Nephron (organoid): ENCODE measurements around the gene DIP2C.
A peak's percentile ranks its signal among the peaks of the same experiment; 100 is the strongest.
"Not testable (repeated sequence)": the region's sequence is repeated elsewhere in the genome, so short reads cannot be mapped to it uniquely, and the experiment has no call there.

Experiments used
- H3K27ac Mint-ChIP-seq, 3 experiments: 2 replicates each; pipeline ENCODE4 v1.8.0; 2020; ENCODE audit warnings: mixed read lengths in 3 of 3, mild to moderate bottlenecking in 2 of 3, moderate library complexity in 1 of 3
- H3K27me3 Mint-ChIP-seq: 2 replicates; pipeline ENCODE4 v1.8.0; 2021; ENCODE audit warnings: low read depth, mild to moderate bottlenecking, moderate library complexity, mixed read lengths
- H3K36me3 Mint-ChIP-seq: 2 replicates; pipeline ENCODE4 v1.8.0; 2020; ENCODE audit warnings: low read depth, mixed read lengths
- H3K4me1 Mint-ChIP-seq: 2 replicates; pipeline ENCODE4 v1.8.0; 2020; ENCODE audit warnings: mixed read lengths
- H3K4me3 Mint-ChIP-seq, 3 experiments: 2 replicates each; pipeline ENCODE4 v1.8.0; 2020; ENCODE audit warnings: mild to moderate bottlenecking in 3 of 3, mixed read lengths in 3 of 3, moderate library complexity in 2 of 3
- H3K9me3 Mint-ChIP-seq: 2 replicates; pipeline ENCODE4 v1.8.0; 2020; ENCODE audit warnings: mixed read lengths
- CTCF ChIP-seq, 3 experiments: fragments of 200-600 bp; sonication (generic); IDR thresholded peaks; one replicate each; pipeline ENCODE4 v1.5.0; 2021; ENCODE audit warnings: antibody characterized with exemption in 3 of 3; ENCODE audit not compliant: unreplicated experiment in 3 of 3

The DIP2C gene

DNA sequence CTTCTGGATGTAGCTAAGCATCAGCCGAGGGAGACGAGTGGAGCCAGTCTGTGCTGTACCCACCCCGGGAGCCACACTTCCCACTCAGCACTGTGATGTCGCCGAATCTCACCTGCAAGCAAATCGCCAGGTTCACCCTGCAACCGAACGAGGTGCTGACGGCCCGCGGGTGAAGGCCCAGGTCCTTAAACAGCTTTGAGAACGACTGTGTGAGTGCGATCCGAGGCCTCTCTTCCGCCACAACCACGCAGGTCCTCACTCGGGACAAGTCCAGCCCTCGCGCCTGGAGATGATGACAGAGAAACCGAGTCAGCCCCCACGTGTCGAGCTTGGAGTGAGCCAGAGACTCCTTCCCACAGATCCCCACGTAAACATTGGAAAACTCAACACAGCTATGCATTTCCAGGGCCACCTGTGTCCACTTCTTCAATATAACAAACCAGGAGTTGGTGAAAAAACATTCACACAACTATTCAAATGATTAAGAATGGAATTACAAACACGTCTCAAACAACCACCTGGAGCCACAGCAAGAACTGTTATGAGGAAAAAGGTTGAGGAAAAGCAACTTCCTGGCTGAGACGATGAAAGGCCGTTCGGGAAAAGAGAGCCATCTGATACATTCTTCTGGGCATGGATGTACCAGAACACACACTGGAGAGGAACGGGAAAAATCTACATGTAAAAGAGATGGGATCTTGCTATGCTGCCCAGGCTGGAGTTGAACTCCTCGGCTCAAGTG is 362.4 kb downstream of the DIP2C start:
- Mint-ChIP-seq H3K4me3 (no peak overlapping the region), H3K9me3 (no peaks in the 10 kb centered on the region), H3K36me3 (peaks cover 44% of the 10 kb centered on the region), H3K27ac (no peak overlapping the region), H3K4me1 (peaks cover 12% of the 10 kb centered on the region), H3K27me3 (no peaks in the 10 kb centered on the region)
- no peak for TF ChIP-seq CTCF (IDR thresholded peaks at IDR 0.05; ENCODE audit: unreplicated experiment in 3 of 3)

- no peaks in the 10 kb centered on the region for H3K9me3 Mint-ChIP-seq
These were observed 363.1 kb downstream of the DIP2C start for GRCh38 chr10:326350-326749.

GRCh38 chr10:325282-325681 is 364.2 kb downstream of the DIP2C start:
- Mint-ChIP-seq H3K9me3 (no peaks in the 10 kb centered on the region), H3K27ac (no peak overlapping the region)
- TF ChIP-seq CTCF (IDR thresholded peaks at IDR 0.05; ENCODE audit: unreplicated experiment in 3 of 3): no peak

More at GRCh38 chr10:326350-326749, 363.1 kb downstream of the DIP2C start:
- Mint-ChIP-seq H3K27ac (no peak overlapping the region), H3K4me3 (no peak overlapping the region), H3K4me1 (peaks cover 12% of the 10 kb centered on the region), H3K36me3 (peaks cover 41% of the 10 kb centered on the region), H3K27me3 (no peaks in the 10 kb centered on the region)
- no peak for TF ChIP-seq CTCF (IDR thresholded peaks at IDR 0.05; ENCODE audit: unreplicated experiment in 3 of 3)

DNA sequence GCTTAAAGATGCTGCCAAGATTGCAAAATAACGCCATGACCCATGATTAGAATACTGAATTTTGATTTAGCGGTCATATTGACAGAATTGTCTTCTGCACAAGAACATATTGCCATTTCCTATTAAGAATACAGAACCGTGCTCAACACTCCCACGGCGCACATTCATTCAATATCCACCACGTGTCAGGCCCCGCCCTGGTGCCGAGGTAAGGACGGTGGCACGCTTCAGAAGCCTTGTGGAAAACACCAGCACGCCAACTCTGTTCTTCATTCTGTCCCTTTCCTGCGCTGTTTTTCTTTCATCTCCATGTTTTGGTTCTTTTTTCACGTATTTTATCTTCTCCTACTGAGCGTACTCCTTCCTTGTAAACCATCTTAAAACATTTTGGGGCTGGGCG is 364.9 kb downstream of the DIP2C start:
- TF ChIP-seq CTCF (IDR thresholded peaks at IDR 0.05; ENCODE audit: unreplicated experiment in 3 of 3): no peak
- Mint-ChIP-seq H3K27ac (peak overlapping the region in 2 of 3 experiments; percentile 41 to 47), H3K4me3 (no peak overlapping the region), H3K4me1 (peaks cover 11% of the 10 kb centered on the region), H3K9me3 (no peaks in the 10 kb centered on the region), H3K36me3 (peaks cover 56% of the 10 kb centered on the region), H3K27me3 (no peaks in the 10 kb centered on the region)

More at GRCh38 chr10:325282-325681, 364.2 kb downstream of the DIP2C start:
- no peaks in the 10 kb centered on the region for H3K27me3 Mint-ChIP-seq
- peaks cover 50% of the 10 kb centered on the region for H3K36me3 Mint-ChIP-seq
- H3K4me3 Mint-ChIP-seq: no peak overlapping the region
- H3K4me1 Mint-ChIP-seq: peaks cover 12% of the 10 kb centered on the region

DNA sequence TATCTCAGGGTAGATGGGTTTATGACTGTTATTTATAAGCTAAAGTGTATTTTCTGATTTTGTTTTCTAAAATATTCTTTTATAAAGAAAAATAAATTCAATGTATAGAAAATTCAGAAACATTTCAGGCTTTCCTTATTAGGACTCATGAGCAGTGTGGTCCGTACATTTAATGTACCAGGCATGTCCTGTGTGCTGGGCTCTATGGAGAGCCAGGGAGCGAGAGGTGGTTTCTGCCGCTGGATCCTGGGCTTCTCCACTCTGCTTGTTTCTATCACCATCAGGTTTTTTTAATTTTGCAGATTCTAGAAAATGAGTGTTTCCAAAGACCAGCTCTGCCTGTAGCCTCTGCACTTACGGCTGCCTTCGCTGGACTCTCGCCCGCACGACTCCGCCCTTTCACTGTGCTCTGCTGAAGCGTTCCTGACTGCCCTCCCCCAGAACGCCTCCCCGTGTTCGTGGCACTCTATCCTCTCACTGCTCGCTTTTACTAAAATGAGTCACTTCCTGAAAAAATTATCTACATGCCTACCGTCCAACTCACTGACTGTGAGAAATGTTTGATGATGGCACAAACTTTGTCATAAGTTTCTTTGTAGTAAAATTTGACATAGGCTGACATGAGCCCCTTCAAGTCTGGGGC is 365.7 kb downstream of the DIP2C start:
- peak overlapping the region; percentile 41 to 55 (median 47) for H3K27ac Mint-ChIP-seq
- H3K9me3 Mint-ChIP-seq: no peaks in the 10 kb centered on the region
- no peaks in the 10 kb centered on the region for H3K27me3 Mint-ChIP-seq
- TF ChIP-seq CTCF (IDR thresholded peaks at IDR 0.05; ENCODE audit: unreplicated experiment in 3 of 3): no peak
- peaks cover 51% of the 10 kb centered on the region for H3K36me3 Mint-ChIP-seq
- peaks cover 5% of the 10 kb centered on the region for H3K4me1 Mint-ChIP-seq
- no peak overlapping the region for H3K4me3 Mint-ChIP-seq

DNA sequence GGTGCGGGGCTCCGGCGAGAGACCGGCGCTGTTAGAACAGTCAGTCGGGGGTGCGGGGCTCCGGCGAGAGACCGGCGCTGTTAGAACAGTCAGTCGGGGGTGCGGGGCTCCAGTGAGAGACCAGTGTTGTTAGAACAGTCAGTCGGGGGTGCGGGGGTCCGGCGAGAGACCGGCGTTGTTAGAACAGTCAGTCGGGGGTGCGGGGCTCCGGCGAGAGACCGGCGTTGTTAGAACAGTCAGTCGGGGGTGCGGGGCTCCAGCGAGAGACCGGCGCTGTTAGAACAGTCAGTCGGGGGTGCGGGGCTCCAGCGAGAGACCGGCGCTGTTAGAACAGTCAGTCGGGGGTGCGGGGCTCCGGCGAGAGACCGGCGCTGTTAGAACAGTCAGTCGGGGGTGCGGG is 366.4 kb downstream of the DIP2C start:
- not testable (repeated sequence) for H3K27ac Mint-ChIP-seq, H3K27me3 Mint-ChIP-seq, H3K9me3 Mint-ChIP-seq, H3K4me3 Mint-ChIP-seq, H3K4me1 Mint-ChIP-seq
- H3K36me3 Mint-ChIP-seq: peaks cover 52% of the 10 kb centered on the region
